Glomerular endothelial cell (primary cell): ENCODE measurements around the gene SMIM45.
"Not testable (repeated sequence)": the region's sequence is repeated elsewhere in the genome, so short reads cannot be mapped to it uniquely, and the experiment has no call there.

ENCODE experiments used
- DNase-seq: peaks from one replicate; pipeline ENCODE4 v3.0.0-alpha.2; 2011; ENCODE audit warnings: low read depth, low spot score; ENCODE audit errors: extremely low read depth

SMIM45 gene

DNA sequence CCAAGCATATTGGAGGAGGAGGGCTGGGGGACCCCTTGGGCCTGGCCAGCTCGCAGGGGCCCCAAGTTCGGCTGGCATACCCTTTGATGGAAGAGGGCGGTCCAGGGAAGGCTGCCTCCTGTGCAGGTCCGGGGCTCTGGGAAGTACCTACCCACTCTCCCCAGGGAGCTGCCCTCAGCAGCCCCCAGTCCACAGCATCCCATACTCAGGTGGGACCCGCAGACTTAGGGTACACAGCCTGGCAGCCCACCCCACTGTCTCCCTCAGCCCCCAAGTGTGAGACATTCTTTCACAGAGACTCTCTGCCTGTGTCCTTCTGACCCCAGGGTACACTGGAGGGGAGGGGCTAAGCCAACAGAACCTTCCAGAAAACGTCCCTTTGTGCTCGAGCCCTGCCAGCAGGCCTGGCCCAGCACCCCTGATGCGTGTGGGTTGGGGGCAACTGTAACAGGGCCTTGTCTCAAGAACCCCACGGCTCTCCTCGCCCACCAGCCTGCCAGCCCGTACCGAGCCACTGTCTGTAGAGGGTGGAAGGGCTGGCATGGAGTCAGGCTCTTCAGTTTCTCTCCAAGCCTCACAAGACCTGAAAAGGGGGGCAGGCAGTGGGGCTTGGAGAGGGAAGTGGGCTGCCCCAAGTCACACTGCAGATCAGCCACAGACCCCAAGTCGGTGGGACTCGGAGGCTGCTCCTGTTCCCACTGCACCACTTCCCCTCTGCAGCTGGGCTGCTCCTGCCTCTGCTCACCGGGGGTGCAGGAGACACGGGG is 18.4 kb upstream of the SMIM45 start:
- DNase-seq = no peak

DNA sequence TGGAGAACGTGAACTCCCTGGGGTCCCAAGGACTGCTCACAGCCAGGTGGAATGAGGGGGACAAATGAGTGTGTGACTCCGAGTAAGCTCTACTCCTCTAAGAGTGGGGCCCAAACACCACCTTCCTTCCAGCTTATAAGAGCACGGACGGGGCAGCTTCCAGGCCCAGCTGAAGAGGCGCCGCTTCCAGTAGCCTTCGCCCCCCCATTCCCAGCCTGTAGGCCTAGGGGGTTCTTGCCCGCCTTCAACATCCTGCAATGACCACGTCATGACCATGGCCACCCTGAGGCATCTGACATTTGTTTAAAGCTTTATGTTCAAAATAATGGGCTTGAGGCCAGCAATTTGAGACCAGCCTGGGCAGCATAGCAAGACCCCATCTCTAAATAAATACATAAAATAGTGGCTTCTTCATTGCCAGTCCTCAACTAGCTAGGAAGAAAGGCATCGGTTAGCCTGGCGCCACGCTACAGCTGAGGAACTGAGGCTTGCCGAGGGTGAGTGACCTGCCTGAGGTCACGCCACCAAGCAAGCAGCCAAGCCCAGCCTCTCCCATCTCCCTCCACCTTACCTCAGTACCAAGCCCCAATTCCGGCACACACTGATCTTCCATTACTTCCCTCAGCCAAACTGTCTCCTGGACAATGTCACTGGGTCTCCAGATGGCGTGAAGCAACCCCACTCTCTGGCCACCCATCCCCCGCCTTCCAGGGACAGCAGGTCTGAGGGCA is 17.5 kb upstream of the SMIM45 start:
- no peak for DNase-seq

DNA sequence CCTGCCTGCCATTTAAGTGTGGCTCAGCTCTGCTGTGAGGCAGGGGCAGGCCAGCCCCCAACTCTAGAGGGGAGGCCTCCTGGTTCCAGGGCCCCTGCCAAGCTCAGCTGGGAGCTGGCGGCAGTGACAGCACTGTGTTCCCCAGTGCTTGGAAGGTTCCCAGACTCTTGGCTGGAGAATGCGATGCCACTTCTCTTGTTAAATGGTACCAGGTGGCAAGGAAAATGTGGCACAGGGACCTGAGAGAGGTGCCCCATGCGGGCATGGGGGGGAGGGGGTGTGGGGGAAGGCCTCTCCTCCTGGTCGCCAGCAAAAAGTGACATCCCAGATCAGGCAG is 17.0 kb upstream of the SMIM45 start:
- no peak for DNase-seq

DNA sequence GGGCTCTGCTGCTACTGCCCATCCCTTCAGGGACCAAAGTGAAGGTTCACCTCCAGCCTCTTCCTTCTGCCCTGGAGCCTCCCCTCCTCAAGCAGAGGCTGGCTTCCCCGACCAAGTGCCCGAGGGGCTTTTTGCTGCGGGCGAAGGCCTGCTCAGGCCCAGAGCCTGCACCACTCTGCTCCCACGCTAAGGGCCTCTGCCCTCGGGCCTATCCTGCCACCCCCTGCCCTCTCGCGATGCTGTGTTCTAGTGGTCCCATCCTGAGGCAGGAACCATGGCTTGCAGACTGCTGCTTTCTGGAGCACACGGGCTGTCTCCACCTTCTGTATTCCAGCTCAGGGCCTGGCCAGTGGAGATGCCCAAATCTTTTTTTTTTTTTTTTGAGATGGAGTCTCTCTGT is 16.4 kb upstream of the SMIM45 start:
- no peak for DNase-seq

DNA sequence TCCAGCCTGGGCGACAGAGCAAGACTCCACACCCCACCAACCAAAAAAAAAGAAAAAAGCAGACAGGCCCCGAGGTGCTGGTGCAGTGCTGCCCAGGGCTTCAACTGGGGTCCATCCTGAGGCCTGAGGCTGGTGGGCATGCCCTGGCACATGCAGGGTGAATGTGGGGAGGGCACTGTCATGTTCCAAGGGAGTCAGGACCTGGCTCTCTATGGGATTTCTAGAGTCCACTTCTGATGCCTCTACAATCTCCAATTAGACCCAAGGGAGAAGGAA is 15.1 kb upstream of the SMIM45 start:
- no peak for DNase-seq

DNA sequence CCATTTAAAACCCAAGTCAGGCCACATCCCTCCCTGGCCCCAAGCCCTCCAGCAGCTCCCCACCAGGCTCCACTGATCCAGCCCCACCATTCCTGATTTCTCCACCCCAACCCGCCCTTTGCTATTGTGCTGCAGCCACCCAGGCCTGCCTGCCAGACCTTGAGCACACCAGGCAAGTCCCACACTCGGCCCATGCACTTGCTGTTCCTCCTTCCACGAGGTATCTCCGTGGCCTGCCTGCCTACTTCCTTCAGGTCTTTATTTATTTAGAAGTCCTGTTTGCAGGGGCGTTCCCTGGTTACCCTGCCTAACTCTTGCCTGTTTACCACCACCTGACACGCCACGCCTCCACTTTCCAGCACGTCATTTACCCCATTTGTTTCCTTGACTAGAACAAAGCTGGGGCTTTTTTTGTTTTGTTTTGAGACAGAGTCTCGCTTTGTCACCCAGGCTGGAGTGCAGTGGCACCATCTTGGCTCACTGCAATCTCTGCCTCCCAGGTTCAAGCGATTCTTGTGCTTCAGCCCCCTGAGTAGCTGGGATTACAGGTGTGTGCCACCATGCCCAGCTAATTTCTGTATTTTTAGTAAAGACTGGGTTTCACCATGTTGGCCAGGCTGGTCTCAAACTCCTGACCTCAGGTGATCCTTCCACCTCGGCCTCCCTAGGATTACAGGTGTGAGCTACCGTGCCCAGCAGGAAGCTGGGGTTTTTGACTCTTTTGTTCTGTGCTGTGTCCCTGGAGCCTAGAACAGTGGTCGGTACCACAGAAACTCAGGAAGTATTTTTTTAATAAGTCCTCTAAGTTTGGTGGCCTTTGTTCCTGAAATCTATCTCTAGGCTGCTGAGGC is 11.7 kb upstream of the SMIM45 start:
- DNase-seq = no peak

DNA sequence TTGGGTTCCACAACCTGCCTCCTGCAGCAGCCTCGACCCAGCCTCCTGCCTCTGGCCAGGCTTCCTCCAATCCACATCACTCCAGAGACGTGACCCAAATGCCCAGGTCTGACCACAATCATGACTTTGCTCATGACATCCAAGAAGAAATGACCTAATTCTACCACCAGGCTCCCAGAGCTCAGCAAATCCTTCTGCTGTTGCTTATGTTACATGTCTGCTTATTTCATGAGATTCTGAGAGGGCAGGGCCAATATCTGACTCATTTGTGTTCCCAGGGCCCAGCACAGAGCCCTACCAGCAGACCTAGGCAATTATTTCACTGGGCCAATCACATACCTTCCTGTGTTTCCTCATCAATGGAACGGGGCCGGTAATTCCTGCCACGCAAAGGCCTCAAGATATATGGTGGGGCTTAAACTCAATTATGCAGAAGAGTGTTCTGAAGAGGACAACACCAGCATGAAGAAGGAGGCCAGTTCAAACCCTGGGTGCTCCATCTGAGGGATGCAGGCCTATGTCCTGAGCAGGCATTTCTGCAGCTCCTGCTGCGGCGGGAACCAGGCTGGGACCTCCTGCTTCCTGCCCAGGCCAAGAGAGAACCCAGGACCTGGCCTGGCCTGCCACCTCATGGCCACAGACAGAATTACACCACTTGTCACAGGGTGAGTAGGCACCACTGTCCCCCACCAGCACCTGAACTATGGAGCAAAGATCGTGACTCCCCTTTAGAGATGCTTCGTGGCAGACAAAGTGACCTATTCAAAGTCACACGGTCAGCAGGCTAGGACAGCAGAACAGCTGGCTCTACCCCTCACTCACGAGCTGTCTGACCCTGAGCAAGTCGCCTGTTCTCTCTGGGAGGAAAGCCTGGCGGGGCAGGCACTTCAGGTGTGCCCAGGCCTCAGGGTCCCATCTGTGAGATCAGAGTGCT is 10.9 kb upstream of the SMIM45 start:
- DNase-seq = no peak

DNA sequence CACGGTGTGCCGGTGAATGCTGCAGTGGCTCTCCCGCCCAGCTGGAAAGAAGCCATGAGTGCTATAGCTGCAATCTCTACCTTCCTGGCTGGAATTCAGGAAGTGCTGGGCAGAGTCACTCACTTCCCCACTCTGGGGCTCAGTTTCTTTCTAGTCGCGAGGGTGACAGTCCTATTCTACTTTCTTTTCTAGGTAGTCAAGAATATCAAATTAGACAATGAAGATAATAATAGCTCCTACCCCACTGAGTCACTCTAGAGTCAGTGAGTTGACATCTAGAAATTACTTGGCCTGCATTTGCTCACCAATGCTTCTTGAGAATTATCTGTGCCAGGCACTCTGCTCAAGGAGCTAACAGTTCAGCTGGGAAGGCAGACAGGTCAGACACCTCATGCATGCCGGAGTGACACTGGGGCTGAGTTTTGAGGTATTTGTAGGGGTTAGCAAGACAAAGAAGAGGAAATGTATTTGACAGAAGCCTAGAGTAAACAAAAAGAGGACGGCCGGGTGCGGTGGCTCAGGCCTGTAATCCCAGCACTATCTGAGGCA is 8.2 kb upstream of the SMIM45 start:
- DNase-seq = no peak

DNA sequence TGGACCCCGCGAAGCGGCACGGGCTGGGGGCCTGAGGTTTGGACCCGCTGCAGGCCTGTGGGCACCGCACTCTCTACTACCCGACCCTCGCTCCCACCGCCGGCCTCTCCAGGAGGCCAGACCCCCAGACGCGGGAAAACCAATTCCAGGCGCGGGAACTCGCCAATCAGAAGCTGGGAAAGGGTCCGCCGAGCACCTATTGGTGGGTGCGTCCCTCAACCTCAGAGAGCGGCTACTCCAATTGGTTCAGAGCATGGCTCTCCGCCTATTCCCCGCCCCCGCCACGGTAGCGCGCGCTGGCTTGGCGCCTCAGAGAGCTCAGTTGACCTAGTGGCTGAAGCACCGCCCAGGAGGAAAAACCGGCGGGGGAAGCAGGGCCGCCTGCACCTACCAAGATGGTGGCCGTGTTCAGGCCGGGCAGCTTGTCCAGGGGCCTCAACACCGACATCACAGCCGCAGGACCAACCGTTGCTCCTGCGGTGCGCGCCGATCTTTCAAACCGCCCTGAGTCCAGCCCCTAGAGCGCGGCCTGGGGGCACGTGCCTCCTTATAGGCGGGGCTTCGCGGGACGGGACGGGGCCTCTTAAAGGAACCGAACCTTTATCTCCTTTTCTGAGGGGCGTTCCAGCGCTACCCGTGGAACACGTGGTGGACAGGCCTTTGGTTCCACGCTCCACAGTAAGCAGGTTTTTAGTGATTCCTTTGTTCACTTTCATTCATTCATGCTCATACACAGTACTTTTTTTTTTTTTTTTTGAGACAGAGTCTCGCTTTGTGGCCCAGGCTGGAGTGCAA is 5.1 kb upstream of the SMIM45 start, which contains the start of gene CENPM:
Gene CENPM (minus strand): TSS at position 524 of the 795 bp plus-strand sequence. CDS start 76 bp downstream, at position 448.
- DNase-seq = no peak

DNA sequence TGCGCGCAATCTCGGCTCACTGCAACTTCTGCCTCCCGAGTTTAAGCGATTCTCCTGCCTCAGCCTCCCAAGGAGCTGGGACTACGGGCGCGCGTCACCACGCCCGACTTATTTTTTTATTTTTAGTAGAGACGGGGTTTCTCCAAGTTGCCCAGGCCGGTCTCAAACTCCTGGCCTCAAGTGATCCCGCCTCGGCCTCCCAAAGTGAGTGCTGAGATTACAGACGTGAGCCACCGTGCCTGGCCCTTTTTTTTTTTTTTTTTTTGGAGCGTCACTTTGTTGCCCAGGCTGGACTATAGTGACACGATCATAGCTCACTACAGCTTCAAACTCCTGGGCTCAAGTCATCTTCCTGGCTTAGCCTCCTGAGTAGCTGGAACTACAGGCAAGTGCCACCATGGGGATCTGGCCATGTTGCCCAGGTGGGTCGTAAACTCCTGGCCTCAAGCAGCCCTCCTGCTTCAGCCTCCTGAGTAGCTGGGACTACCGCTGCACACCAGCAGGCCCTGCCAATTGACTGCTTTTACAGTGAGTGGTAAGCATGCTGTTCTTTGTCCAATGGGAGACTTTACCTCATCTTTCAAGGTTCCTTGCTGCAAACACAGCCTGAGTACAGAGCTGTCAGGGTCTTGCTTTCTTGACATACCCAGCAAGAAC is 4.4 kb upstream of the SMIM45 start:
- no peak for DNase-seq

DNA sequence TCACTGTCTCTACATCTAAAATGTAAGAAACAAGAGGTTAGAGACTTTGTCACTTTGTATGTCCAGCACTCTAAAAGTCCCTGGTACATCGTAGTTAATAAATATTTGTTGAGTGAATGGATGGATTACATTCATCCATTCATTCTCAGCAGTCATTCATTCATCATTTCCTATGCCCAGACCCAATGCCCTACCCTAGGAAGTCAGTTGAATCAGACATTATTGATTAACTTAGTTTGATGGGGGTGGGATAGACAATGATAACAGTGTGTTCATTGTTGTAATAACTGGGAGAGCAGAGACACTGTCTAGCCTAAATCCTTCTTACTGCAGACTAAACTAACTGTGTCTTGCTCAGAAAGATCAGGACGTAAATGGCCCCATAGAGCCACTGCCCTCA is 3.8 kb upstream of the SMIM45 start:
- DNase-seq = no peak

DNA sequence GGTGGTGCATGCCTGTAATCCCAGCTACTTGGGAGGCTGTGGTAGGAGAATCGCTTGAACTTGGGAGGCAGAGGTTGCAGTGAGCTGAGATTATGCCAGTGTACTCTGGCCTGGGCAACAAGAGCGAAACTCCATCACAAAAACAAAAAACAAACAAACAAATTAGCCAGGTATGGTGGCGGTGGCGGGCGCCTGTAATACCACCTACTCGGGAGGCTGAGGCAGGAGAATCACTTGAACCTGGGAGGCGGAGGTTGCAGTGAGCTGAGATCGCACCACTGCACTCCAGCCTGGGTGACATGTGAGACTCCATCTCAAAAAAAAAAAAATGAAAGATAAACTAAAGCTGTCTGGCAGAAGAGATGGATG is 3.0 kb upstream of the SMIM45 start:
- not testable (repeated sequence) for DNase-seq

DNA sequence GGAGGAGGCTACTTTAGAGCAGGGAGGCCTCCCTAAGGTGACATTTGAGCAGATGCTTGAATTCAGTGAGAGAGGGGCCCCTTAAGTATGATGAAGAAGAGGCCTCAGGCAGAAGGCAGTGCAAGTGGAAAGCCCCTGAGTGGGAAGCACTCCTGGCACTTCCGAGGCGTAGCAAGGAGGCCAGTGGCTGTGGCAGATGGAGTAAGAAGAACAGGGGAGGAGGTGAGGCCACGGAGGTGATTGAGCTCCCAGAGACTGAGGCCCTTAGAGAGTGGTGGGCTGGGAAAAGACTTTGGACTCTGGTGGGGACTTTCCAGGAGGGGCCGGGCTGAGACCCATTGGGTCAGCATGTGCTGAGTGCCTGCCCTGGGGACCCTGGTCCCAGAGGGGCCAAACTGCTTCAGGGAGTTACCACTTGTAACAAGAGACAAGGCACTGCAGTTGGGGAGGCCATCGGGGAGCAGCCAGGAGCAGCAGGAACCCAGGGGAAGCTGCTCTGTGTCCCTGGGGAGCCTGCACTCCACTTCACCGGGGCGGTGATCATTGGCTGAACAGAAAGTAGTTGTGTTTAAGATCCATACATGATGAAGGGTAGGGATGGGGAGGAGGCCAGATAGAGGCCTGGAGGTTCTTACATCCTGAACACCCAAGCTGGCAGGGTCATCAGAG is 2.5 kb upstream of the SMIM45 start:
- no peak for DNase-seq

DNA sequence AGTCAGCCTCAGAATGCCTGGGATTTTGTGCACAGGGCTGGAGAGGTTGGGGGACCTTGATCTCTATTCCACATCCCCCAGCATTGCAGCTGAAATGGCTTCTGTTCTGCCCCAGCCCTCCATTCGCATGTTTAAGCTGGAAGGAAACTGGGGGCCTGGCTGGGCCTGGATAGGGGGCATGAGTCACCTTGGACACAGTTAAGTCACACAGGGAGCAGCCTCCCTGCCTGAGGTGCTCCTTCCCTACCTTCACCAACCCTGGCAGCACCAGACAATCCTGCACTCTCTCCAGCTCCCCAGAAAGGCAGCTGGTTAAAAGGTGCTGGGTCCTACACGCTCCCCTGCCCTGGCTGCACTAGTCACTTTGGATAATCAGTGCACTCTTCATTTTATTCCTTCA is 763 bp downstream of the SMIM45 start:
- no peak for DNase-seq

DNA sequence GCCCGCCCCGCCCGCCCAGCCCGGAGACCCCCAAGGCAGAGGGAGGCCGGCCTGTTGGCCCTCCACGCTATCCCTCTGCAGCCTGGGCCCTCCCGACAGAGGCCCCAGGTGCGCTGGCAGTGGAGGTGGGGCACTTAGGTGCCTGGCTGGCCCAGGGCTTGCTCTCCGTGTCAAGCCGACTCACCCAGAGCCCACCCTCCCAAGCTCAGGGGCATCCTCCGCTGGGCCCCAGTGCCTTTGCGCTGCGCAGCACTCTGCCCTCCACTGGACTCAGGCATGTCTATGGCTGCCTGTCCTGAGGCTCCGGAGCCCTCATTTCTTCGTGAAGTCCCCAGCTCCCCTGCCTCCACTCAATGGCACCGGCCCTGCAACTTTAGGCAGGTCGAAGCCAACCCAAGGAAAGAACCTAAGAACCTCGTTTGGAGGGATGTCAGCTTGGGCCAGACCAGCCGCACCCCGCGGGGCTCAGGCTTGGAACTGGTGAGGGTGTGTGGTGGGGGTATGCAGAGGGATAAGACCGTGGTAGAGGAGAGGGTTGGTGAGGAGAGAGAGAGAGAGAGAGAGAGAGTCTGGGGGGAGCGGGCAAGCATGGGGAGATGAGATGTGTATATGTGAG is 6.1 kb downstream of the SMIM45 start:
- no peak for DNase-seq

DNA sequence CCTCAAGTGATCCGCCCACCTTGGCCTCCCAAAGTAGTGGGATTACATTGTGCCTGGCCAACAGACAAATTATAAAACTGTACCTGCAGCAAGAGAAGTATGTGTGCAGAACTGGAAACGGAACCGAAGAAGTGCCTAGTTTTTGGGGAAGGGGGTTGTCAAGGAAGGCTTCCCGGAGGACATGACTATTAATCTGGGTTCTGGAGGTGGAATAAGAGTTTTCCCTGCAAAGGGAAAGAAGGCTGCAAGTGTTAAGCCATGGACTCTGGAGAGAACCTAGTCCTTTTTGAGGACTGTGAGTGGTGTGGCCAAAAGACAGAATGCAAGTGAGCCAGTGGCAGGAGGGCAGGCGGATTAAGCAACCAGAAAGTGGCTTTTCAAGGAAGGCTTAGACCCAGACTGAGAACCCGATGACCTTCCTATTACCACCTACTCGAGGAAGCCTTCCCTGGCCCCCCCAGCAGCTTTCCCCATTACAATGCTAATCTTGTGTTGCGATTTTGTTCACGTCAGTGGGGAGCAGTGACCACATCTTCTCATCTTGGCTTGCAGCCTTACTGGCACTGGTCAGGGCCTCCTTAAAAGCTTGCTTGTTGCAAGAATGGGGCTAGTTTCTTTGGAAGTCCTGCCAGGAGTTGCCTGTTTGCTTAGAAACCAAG is 11.6 kb downstream of the SMIM45 start:
- DNase-seq = no peak

DNA sequence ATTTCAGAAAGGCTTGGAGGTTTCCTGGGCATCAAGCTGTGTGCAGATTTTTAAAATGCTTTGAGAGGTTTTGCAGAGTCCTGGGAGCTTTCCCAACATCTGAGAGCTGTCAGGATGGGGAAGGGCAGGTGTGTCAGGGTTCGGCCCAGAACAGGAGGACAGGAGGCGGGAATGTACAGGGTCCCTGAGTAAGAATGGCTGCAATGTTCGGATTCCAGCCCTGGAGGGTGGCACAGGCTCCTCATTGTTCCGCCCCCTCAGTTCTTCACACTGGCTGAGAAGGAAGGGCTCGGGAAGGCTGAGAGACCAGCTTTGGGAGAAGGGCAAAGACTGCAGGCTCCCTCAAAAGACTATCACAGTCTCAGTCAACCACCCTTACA is 12.2 kb downstream of the SMIM45 start:
- no peak for DNase-seq

DNA sequence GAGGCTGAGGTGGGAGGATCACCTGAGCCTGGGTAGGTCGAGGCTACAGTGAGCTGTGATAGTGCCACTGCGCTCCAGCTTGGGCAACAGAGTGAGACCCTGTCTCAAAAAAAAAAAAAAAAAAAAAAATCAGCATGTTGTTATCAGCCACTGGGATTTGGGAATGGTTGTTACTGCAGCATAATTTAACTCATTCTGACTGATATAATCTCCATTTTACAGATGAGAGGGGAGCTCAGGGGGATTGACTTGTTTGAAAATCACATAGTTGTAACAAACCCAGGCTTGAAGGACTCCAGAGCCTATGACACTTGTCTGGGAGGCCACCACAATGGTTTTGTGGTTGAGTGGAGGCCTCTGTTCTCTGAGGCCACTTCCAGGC is 14.3 kb downstream of the SMIM45 start:
- DNase-seq = no peak
